ENCODE results near the gene IFNGR1. TPM values are rescaled to one million over a fixed set of nuclear protein-coding genes. Genes with fewer than 3 reads are reported as not detected.
A peak's percentile ranks its signal among the peaks of the same experiment; 100 is the strongest.

The IFNGR1 gene
- total RNA-seq, 1 experiment from 2014 or later, result 18.4 TPM

DNA sequence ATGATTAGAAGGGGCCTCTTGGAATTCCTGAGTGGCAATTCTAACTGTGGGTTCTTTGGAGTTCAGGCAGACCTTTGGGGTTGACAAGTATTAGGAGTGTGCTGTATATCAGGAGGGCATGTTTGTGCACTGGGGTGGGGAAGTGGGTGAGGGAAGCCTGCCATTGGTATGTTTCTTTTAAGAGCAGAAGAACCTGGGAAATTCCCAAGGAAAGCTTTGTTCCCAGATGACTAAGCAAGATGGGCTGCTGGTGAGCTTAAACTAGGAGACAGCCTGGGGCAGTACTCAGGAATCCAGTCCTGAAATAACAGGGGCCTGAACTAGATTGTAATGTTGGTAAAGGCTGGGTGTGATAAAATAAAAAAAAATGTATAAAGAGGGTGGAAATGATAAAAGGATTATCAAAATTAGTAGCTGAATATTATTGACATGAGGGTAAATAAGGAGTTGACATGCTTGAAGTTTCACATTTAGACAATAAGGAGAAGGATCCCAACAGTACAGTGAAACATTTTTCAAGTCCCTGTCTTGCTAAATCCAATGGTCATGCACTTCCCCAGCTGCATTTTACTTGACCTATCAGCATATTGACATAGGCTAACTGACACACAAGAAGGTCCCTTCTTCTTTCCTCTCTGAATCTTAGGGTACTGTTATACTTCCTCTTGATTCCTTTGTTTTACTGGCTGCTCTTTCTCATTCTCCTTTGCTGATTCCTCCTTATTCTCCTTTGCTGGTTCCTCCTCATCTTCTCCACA lies 18.4 kb upstream of the IFNGR1 start:
- no peaks in the 10 kb centered on the region for H3K27me3 ChIP-seq (replicated peaks; ENCODE audit: insufficient read depth, low read depth, low read length, poor library complexity)
- ChIA-PET POLR2A (ENCODE audit: low non-redundant PET) (interaction anchor here (0.7 kb wide), 1 partner anchor 694 kb away, joined by 3 read pairs; no protein-coding TSS in a partner anchor), CTCF (no interaction called here)
- no TSS peak for BruUV-seq (replicated peaks)
- peak; percentile 12 for DNase-seq (ENCODE audit: low spot score)
- peaks cover 17% of the 10 kb centered on the region for H3K4me1 ChIP-seq (ENCODE audit: insufficient read depth, low read length, poor library complexity, severe bottlenecking)
- H3K27ac ChIP-seq (ENCODE audit: low read depth, low read length, poor library complexity, severe bottlenecking), result no peak overlapping the region
- H3K4me3 ChIP-seq (ENCODE audit: low read depth, low read length, poor library complexity, severe bottlenecking), result no peak overlapping the region
- no peaks in the 10 kb centered on the region for H3K9me3 ChIP-seq (ENCODE audit: low read depth, low read length, poor library complexity, severe bottlenecking)
- H3K36me3 ChIP-seq (ENCODE audit: insufficient read depth, low read length, poor library complexity, severe bottlenecking), result no peaks in the 10 kb centered on the region
- no peak for TF ChIP-seq EZH2 (IDR thresholded peaks at IDR 0.05; ENCODE audit: borderline replicate concordance, low read depth, low read length, poor library complexity, severe bottlenecking)
- TF ChIP-seq, protein P1, sequence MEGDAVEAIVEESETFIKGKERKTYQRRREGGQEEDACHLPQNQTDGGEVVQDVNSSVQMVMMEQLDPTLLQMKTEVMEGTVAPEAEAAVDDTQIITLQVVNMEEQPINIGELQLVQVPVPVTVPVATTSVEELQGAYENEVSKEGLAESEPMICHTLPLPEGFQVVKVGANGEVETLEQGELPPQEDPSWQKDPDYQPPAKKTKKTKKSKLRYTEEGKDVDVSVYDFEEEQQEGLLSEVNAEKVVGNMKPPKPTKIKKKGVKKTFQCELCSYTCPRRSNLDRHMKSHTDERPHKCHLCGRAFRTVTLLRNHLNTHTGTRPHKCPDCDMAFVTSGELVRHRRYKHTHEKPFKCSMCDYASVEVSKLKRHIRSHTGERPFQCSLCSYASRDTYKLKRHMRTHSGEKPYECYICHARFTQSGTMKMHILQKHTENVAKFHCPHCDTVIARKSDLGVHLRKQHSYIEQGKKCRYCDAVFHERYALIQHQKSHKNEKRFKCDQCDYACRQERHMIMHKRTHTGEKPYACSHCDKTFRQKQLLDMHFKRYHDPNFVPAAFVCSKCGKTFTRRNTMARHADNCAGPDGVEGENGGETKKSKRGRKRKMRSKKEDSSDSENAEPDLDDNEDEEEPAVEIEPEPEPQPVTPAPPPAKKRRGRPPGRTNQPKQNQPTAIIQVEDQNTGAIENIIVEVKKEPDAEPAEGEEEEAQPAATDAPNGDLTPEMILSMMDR (conservative IDR thresholded peaks at IDR 0.05; ENCODE audit: low read depth, low read length), result no peak
- intact Hi-C loops (cut with micrococcal nuclease; ENCODE audit: unreplicated experiment), result no loop called here

DNA sequence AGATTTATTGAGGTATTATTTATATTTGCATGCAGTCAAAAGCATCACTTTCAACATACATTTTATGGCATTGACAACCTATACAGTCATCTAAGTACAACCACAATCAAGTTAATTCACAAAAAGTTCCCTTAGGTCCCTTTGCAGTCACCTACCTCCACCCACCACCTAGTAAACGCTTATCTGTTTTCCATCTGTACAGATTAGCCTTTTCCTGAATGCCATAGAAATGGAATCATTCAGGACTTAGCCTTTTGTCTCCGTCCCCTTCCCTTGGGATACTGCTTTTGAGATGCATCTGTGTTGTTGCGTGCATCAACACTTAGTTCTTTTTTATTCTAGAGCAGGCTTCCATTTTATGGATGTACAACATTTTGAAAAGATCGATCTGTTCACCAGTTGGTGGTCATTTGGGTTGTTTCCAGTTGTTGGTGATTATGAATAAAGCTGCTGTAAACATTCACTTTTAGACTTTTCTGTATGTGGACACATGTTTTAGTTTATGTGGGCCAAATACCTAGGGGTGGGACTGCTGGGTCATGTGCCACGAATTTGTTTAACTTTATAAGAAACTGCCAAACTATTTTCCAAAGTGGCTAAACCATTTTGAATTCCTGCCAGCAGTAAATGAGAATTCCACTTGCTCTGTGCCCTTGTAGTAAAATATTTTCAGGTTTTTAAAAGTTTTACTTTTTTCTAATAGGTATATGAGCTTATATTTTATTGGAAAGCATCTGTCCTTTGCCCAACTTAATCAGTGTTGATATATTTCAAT lies 17.6 kb upstream of the IFNGR1 start:
- TF ChIP-seq, protein P1 (conservative IDR thresholded peaks at IDR 0.05; ENCODE audit: low read depth, low read length), result no peak
- no peak for TF ChIP-seq EZH2 (IDR thresholded peaks at IDR 0.05; ENCODE audit: borderline replicate concordance, low read depth, low read length, poor library complexity, severe bottlenecking)
- no peak for DNase-seq (ENCODE audit: low spot score)
- H3K4me3 ChIP-seq (ENCODE audit: low read depth, low read length, poor library complexity, severe bottlenecking), result no peak overlapping the region
- ChIA-PET POLR2A (ENCODE audit: low non-redundant PET) (interaction anchor here (0.7 kb wide), 1 partner anchor 695 kb away, joined by 3 read pairs; no protein-coding TSS in a partner anchor), CTCF (no interaction called here)
- no peak overlapping the region for H3K27ac ChIP-seq (ENCODE audit: low read depth, low read length, poor library complexity, severe bottlenecking)
- H3K4me1 ChIP-seq (ENCODE audit: insufficient read depth, low read length, poor library complexity, severe bottlenecking), result peaks cover 17% of the 10 kb centered on the region
- no peaks in the 10 kb centered on the region for H3K9me3 ChIP-seq (ENCODE audit: low read depth, low read length, poor library complexity, severe bottlenecking)
- BruUV-seq (replicated peaks), result no TSS peak
- intact Hi-C loops (cut with micrococcal nuclease; ENCODE audit: unreplicated experiment), result no loop called here
- H3K27me3 ChIP-seq (replicated peaks; ENCODE audit: insufficient read depth, low read depth, low read length, poor library complexity), result no peaks in the 10 kb centered on the region
- H3K36me3 ChIP-seq (ENCODE audit: insufficient read depth, low read length, poor library complexity, severe bottlenecking), result no peaks in the 10 kb centered on the region

GRCh38 chr6:137235686-137236085 lies 16.5 kb upstream of the IFNGR1 start:
- intact Hi-C loops (cut with micrococcal nuclease; ENCODE audit: unreplicated experiment), result no loop called here
- TF ChIP-seq, protein P1 (conservative IDR thresholded peaks at IDR 0.05; ENCODE audit: low read depth, low read length), result no peak
- TF ChIP-seq EZH2 (IDR thresholded peaks at IDR 0.05; ENCODE audit: borderline replicate concordance, low read depth, low read length, poor library complexity, severe bottlenecking), result no peak
- peaks cover 17% of the 10 kb centered on the region for H3K4me1 ChIP-seq (ENCODE audit: insufficient read depth, low read length, poor library complexity, severe bottlenecking)
- CTCF ChIA-PET, result no interaction called here
- no TSS peak for BruUV-seq (replicated peaks)
- H3K27me3 ChIP-seq (replicated peaks; ENCODE audit: insufficient read depth, low read depth, low read length, poor library complexity), result no peaks in the 10 kb centered on the region
- POLR2A ChIA-PET (ENCODE audit: low non-redundant PET), result no interaction called here
- H3K9me3 ChIP-seq (ENCODE audit: low read depth, low read length, poor library complexity, severe bottlenecking), result no peaks in the 10 kb centered on the region
- H3K27ac ChIP-seq (ENCODE audit: low read depth, low read length, poor library complexity, severe bottlenecking), result no peak overlapping the region
- H3K36me3 ChIP-seq (ENCODE audit: insufficient read depth, low read length, poor library complexity, severe bottlenecking), result no peaks in the 10 kb centered on the region
- no peak for DNase-seq (ENCODE audit: low spot score)
- H3K4me3 ChIP-seq (ENCODE audit: low read depth, low read length, poor library complexity, severe bottlenecking), result no peak overlapping the region
